SHP77 treated with DMSO at 0.1 percent for 48 hours (cell line): ENCODE data around the gene PPAN.

Source experiments
- DNase-seq: peaks from one replicate; lab custom pipeline; 2025; lab: John Stamatoyannopoulos, UW

The PPAN gene

GRCh38 chr19:10113964-10114650, 7.9 kb downstream of the PPAN start:
- DNase-seq, result no peak

- DNase-seq, result no peak
Observed at GRCh38 chr19:10114651-10115391, 8.7 kb downstream of the PPAN start.

DNA sequence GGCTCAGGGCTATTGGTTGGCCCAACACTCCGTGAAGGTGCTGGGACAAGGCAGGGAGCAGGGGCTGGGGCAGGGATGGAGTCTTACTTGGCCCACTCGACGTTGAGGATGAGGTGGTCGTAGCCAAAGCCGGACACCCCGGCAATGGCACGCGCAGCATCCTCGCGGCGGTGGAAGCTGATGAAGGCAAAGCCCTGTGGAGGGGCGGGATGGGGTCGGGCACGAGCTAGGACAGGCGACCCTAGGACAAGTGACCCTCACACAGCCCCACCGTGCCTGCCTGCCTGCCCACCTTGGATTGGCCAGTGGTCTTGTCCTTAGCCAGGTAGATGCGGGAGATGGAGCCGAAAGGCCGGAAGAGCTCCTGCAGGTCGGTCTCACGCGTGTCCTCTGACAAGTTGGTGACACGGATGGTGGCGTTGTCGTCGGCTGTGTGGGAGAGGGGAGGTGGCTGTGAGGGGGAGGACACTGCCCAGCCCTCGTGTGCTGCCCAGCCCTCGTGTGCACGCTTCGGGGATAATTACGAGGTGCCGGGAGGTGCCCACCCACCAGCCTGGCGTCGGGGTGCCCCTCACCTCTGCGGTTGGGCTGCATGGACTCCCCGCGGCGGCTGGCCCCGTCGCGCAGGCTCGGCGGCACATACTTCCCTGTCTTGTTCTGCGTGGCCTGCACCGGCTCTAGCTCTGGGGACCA, 9.4 kb downstream of the PPAN start:
- DNase-seq, result no peak

GRCh38 chr19:10116085-10116865, 10.1 kb downstream of the PPAN start:
- no peak for DNase-seq

GRCh38 chr19:10116866-10117616, 10.9 kb downstream of the PPAN start:
- no peak for DNase-seq

GRCh38 chr19:10118960-10119359, 12.8 kb downstream of the PPAN start:
- no peak for DNase-seq

DNA sequence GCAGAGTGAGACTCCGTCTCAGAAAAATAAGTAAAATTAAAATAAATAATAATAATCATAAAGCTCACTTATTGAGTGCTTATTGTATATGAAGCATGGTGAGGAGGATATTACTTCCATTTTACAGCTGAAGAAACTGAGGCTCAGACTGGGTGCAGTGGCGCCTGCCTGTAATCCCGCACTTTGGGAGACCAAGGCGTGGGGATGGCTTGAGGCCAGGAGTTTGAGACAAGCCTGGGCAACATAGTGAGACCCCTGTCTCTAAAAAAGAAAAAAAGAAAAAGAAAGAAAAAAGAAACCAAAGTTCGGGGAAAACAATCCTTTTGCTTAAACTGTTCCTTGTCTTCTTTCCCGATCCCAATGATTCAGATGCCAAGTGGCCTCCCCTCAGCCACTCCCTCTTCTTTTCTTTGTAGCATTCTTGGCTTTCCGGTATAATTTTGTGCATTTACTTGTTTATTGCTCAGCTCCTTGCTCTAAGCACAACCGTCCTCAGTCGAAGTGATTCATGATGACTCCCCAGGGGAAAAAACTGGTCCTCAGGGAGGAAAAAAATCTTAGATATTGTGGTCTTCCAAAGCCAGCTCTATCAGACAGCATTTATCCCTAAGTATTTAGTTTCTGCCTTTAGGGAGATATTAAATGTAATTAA, 14.5 kb downstream of the PPAN start:
- no peak for DNase-seq

- DNase-seq, result no peak
Observed at GRCh38 chr19:10122045-10122444, 15.9 kb downstream of the PPAN start.

DNA sequence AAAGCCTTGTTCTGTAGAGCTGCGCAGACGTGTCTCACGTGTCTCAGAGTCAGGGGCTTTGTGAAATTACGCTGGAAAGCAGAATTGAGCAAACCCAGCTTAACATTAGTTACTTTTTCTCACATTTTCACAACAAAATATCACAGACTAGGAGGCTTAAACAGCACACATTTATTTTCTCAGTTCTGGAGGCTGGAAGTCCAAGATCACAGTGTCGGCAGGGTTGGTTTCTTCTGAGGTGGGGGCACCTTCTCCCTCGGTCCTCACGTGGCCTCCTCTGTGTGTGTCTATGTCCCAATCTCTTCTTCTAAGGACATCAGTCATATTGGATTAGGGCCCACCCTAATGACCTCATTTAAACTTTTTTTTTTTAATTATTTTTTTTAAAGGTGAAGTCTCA, 18.3 kb downstream of the PPAN start:
- no peak for DNase-seq

DNA sequence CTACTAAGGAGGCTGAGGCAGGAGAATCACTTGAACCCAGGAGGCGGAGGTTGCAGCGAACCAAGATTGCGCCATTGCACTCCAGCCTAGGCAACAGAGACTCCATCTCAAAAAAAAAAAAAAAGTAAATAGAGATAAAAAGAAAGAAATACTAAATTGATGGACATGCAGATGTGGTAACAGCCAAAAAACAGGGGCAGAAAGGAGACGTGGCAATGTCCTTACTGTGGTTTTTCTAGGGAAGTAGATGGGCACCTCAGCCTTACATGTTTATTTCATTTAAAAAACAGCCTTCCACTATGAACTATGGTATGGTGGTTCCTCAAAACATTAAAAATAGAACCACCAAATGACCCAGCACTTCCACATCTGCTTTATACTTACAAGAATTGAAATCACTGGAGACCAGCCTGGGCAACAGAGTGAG, 20.1 kb downstream of the PPAN start:
- DNase-seq, result no peak

DNA sequence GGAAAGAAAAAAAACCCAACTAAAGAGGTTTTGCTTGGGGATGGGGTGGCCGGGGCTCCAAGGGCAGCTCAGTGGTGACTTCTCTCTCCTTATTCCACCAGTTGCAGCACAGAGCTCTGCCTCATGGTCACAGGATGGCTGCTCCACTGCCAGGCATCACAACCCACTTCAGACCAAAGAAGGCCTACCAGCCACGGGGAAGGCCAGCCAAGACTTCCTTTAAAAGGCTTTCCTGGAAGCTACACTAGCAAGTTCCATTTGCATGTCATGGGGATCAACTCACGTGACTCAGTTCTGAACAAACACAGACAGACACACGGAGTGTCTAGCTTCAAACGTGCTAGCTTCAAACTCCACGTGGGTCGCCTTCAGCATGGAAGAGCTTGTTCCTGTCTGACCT, 26.7 kb downstream of the PPAN start:
- DNase-seq, result no peak

DNA sequence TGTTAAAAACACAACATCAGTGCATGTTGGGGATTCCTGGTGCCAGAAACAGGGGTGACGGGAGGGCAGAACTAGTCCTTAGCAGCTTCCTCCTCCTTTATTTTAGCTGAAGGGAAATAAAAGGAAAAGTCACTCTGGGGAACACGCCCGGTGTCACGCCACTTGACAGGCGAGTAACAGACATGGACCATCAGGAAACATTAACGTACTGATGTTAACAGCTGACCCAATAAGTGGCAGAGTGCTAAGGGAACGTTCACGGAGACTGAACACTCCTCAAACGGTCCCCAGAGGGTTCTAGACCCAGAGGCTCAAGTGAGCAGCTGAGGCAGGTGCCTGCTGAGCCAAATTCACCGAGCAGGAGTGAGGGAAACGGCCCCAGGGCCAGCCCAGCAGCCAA, 27.4 kb downstream of the PPAN start:
- no peak for DNase-seq

DNA sequence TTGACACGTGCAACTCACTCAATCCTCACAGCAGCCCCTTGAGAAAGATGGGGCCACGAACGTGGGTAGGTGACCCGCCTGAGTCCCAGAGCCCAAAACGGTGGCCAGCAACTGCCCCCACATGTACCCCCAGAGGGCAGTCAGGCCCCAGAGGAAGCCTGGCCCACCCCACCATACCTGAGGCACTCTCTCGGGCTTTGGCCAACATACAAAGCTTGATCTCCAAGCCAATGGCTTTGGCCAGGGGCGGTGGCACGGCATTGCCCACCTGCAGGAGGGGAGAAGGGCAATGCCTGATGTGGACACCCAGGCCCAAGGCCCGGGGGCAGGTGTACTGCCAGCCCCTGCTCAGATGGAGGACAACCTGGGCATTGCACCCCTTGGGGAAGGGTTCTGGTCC, 27.9 kb downstream of the PPAN start:
- no peak for DNase-seq

GRCh38 chr19:10135551-10136334, 29.6 kb downstream of the PPAN start:
- DNase-seq, result no peak

GRCh38 chr19:10136936-10137335, 30.8 kb downstream of the PPAN start:
- no peak for DNase-seq

DNA sequence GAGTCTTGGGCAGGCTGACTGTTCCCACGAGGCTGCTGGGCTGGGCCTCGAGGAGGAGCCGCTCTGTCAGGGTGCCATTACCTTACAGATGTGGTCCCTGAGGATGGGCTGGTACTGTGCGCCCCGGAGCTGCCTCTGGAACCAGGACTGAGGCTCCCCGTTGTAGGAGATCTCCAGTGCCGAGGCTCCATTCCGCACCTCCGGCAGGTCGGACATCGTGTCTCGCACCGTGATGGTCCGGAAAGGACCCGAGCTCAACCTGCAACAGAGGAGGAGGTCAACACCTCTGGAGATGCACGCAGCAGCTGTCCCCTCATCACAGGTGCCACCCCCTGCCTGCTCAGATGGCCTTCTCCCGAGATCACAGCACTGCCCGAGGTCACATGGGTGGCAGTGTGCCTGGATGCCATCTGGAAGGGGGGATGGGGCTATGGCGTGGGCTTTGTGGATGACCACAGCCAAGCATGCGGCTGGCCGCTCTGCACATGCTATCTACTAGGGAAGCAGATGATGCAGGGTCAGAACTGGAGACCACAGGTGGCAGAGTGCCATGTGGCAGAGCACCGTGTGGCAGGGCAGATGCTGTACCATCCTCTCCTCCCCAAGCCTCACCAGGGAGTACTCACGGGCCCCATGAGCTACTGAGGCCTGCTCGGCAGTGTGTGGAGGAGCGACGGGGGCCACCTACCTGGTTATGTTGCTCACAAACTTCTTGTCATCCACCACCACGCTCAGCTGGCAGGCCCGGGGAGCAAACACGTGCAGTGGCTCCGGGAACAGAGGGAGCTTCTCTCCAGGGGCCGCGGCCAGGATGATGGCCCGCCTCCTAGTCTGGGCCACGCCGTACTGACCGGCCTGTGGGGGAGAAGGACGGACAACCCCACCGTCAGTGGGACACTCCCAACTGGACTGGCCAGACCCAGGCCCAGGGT, 31.9 kb downstream of the PPAN start:
- no peak for DNase-seq

DNA sequence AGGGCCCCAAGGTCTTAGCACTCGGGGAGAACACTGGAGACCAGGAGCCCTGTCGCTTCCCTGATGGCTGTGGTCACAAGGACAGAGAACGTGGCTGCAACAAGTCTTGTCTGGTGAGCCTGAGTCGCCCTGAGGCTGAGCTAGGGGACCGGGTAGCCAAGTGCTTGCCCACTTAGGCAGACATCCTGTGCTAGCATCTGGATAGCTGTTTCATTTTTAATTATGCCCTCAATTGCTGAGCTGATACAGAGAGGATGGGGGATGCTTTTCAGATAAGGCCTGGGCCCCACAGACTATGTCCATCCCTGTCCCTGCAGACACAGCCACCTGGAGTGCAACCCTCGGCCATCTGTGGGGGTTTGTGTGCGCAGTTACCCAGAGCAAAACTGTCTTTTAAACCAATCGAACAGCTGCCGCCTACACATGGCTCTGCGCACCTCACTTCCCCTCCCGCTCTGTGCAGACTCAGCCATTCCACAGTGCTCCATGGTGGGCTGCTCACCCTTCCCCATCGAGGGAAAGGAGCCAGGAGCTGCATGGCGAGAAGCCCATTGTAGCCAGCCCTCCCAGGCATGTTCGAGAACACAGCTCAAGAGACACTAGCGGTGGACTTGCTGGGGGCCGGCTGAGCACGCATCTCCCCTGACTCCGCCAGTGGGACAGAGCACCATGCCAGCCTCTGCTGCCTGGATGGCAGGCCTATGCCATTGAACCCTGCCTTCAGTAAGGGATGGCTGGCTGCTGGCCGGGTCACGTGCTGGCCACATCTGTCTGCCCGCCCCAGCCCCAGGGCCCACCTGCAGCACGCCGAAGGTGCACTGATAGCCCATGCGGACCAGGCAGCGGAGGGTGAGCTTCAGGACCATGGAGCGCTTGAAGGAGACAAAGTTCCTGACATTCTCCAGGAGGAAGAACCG, 33.0 kb downstream of the PPAN start:
- no peak for DNase-seq

DNA sequence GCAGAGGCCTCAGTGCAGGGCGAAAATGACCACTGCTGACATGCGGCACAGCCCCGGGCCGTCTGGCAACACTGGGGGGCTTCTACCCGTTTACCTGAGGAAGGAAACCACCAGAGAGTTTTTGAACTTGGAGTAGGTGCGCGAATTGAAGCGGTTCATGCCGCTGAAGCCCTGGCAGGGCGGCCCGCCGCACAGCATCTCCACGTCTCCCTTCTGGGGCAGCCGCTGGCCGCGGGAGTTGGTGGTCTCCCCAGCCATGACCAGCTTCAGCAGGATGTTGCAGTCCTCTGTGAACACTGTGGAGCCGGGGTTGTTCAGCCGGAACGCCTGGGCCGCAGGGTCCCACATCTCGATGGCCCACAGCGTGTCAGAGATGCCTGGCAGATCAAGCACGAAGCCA, 33.8 kb downstream of the PPAN start:
- no peak for DNase-seq
